T-helper 9 cell (primary cell): ENCODE data around the gene USP31.
A peak's percentile ranks its signal among the peaks of the same experiment; 100 is the strongest.

Source experiments
- DNase-seq: peaks from one replicate; pipeline ENCODE4 v3.0.0-alpha.2; 2020

Gene USP31

GRCh38 chr16:23092072-23092800 is 57.0 kb downstream of the USP31 start:
- no peak for DNase-seq

GRCh38 chr16:23089111-23089510 is 60.1 kb downstream of the USP31 start:
- DNase-seq, result no peak

- DNase-seq, result no peak
Measured at GRCh38 chr16:23088018-23088417, 61.2 kb downstream of the USP31 start.

GRCh38 chr16:23085949-23086348 is 63.3 kb downstream of the USP31 start:
- no peak for DNase-seq

- DNase-seq, result no peak
Measured at GRCh38 chr16:23082161-23082788, 67.0 kb downstream of the USP31 start.

GRCh38 chr16:23081675-23082119 is 67.6 kb downstream of the USP31 start:
- DNase-seq, result no peak

- no peak for DNase-seq
Measured at GRCh38 chr16:23080747-23081146, 68.5 kb downstream of the USP31 start.

- DNase-seq, result no peak
Measured at GRCh38 chr16:23080329-23080728, 68.9 kb downstream of the USP31 start.

GRCh38 chr16:23079675-23080301 is 69.5 kb downstream of the USP31 start:
- DNase-seq, result no peak

- DNase-seq, result no peak
Measured at GRCh38 chr16:23074423-23074822, 74.8 kb downstream of the USP31 start.

GRCh38 chr16:23072769-23073549 is 76.3 kb downstream of the USP31 start:
- DNase-seq, result no peak

GRCh38 chr16:23072084-23072599 is 77.1 kb downstream of the USP31 start:
- DNase-seq, result no peak

- no peak for DNase-seq
Measured at GRCh38 chr16:23071196-23072083, 77.8 kb downstream of the USP31 start.

GRCh38 chr16:23069844-23070243 is 79.4 kb downstream of the USP31 start:
- DNase-seq, result no peak

GRCh38 chr16:23068079-23068736 is 81.0 kb downstream of the USP31 start:
- no peak for DNase-seq

- no peak for DNase-seq
Measured at GRCh38 chr16:23066676-23067075, 82.6 kb downstream of the USP31 start.

GRCh38 chr16:23064639-23065038 is 84.6 kb downstream of the USP31 start:
- DNase-seq, result no peak

GRCh38 chr16:23062524-23062923 is 86.7 kb downstream of the USP31 start:
- DNase-seq, result no peak

GRCh38 chr16:23061669-23062068 is 87.6 kb downstream of the USP31 start:
- DNase-seq, result no peak

- DNase-seq, result peak; percentile 39
Measured at GRCh38 chr16:23060458-23061320, 88.6 kb downstream of the USP31 start.
